ENCODE results near the gene CAPN11.

The CAPN11 gene

GRCh38 chr6:44211284-44211683 lies 52.7 kb downstream of the CAPN11 start:
- DNase-seq (ENCODE audit: low read depth in 2 of 2) = no peak

- DNase-seq (ENCODE audit: low read depth in 2 of 2) = no peak
Measured at GRCh38 chr6:44214307-44214706, 55.7 kb downstream of the CAPN11 start.

GRCh38 chr6:44216677-44217331 lies 58.2 kb downstream of the CAPN11 start, which contains the start of gene MYMX:
Gene MYMX (plus strand): TSS chr6:44216926. CDS start chr6:44217472, 546 bp downstream.
- no peak for DNase-seq (ENCODE audit: low read depth in 2 of 2)

GRCh38 chr6:44217332-44218143 lies 58.9 kb downstream of the CAPN11 start:
- no peak for DNase-seq (ENCODE audit: low read depth in 2 of 2)

GRCh38 chr6:44219053-44219814 lies 60.6 kb downstream of the CAPN11 start:
- DNase-seq (ENCODE audit: low read depth in 2 of 2) = no peak

- no peak for DNase-seq (ENCODE audit: low read depth in 2 of 2)
Measured at GRCh38 chr6:44219815-44220784, 61.5 kb downstream of the CAPN11 start.

GRCh38 chr6:44220913-44221290 lies 62.3 kb downstream of the CAPN11 start:
- DNase-seq (ENCODE audit: low read depth in 2 of 2) = no peak

- DNase-seq (ENCODE audit: low read depth in 2 of 2) = peak; percentile 35 to 50
Measured at GRCh38 chr6:44221291-44221960, 62.8 kb downstream of the CAPN11 start.

- no peak for DNase-seq (ENCODE audit: low read depth in 2 of 2)
Measured at GRCh38 chr6:44221961-44222335, 63.3 kb downstream of the CAPN11 start.

GRCh38 chr6:44222486-44223318 lies 64.1 kb downstream of the CAPN11 start:
- DNase-seq (ENCODE audit: low read depth in 2 of 2) = no peak

- DNase-seq (ENCODE audit: low read depth in 2 of 2) = peak; percentile 62 to 75
Measured at GRCh38 chr6:44223319-44224028, 64.9 kb downstream of the CAPN11 start, which contains the start of gene SLC29A1. Gene SLC29A1 (plus strand): TSS chr6:44223595. CDS start chr6:44227314, 3,719 bp downstream.

- no peak for DNase-seq (ENCODE audit: low read depth in 2 of 2)
Measured at GRCh38 chr6:44224029-44224964, 65.7 kb downstream of the CAPN11 start.

GRCh38 chr6:44224965-44225305 lies 66.3 kb downstream of the CAPN11 start:
- DNase-seq (ENCODE audit: low read depth in 2 of 2) = no peak

GRCh38 chr6:44225579-44226325 lies 67.1 kb downstream of the CAPN11 start:
- no peak for DNase-seq (ENCODE audit: low read depth in 2 of 2)

GRCh38 chr6:44226368-44227147 lies 67.9 kb downstream of the CAPN11 start:
- DNase-seq (ENCODE audit: low read depth in 2 of 2) = no peak

- DNase-seq (ENCODE audit: low read depth in 2 of 2) = no peak
Measured at GRCh38 chr6:44227148-44227793, 68.7 kb downstream of the CAPN11 start.

All from stimulated activated CD8-positive, alpha-beta memory T cell treated with anti-CD3 and anti-CD28 coated beads, Interleukin-2, amount 100 ng/mL, for 1 hour (primary cell).